HEK293T (cell line): Measurements from ENCODE around the gene TMTC4.

Experiments
- CTCF ChIA-PET: fragments of 350-600 bp; formaldehyde crosslinking; extraction: SDS; loops from one replicate; lab custom pipeline; 2021; ENCODE audit warnings: antibody characterized with exemption, inconsistent platforms; lab: Yijun Ruan, JAX
- POLR2A ChIA-PET: fragments of 350-600 bp; formaldehyde crosslinking; extraction: SDS; loops from one replicate; lab custom pipeline; 2020; ENCODE audit warnings: antibody characterized with exemption, inconsistent platforms; lab: Yijun Ruan, JAX
- DNase-seq: peaks from one replicate; pipeline ENCODE4 v3.0.0; 2012; ENCODE audit warnings: mixed read lengths; ENCODE audit errors: extremely low spot score
- ARNT ChIP-seq: fragments of 450-650 bp; IDR thresholded peaks from 2 replicates; pipeline ENCODE4 v1.6.1; 2017; ENCODE audit warnings: mild to moderate bottlenecking
- BHLHE40 ChIP-seq: fragments of 450-650 bp; IDR thresholded peaks from 2 replicates; pipeline ENCODE4 v1.6.1; 2016; ENCODE audit warnings: mild to moderate bottlenecking, moderate library complexity, borderline replicate concordance
- CTBP1 ChIP-seq: fragments of 450-650 bp; IDR thresholded peaks from 2 replicates; pipeline ENCODE4 v1.6.1; 2016; ENCODE audit warnings: borderline replicate concordance
- ELF4 ChIP-seq: fragments of 450-650 bp; IDR thresholded peaks from 2 replicates; pipeline ENCODE4 v1.6.1; 2017; ENCODE audit warnings: antibody characterized with exemption
- FOXA1 ChIP-seq: fragments of 450-650 bp; IDR thresholded peaks from 2 replicates; pipeline ENCODE4 v1.6.1; 2016; ENCODE audit warnings: mild to moderate bottlenecking
- FOXK2 ChIP-seq: fragments of 450-650 bp; IDR thresholded peaks from 2 replicates; pipeline ENCODE4 v1.6.1; 2016; ENCODE audit warnings: mild to moderate bottlenecking
- FOXM1 ChIP-seq: fragments of 450-650 bp; IDR thresholded peaks from 2 replicates; pipeline ENCODE4 v1.6.1; 2017; ENCODE audit warnings: mild to moderate bottlenecking, borderline replicate concordance
- HDGF ChIP-seq: fragments of 450-650 bp; IDR thresholded peaks from 2 replicates; pipeline ENCODE4 v1.6.1; 2017; ENCODE audit warnings: antibody characterized with exemption, borderline replicate concordance
- L3MBTL2 ChIP-seq: fragments of 450-650 bp; conservative IDR thresholded peaks from 2 replicates; pipeline ENCODE4 v1.6.1; 2016; ENCODE audit warnings: mild to moderate bottlenecking
- LEF1 ChIP-seq: fragments of 450-650 bp; IDR thresholded peaks from 2 replicates; pipeline ENCODE4 v1.6.1; 2017; ENCODE audit warnings: mild to moderate bottlenecking, borderline replicate concordance
- NFRKB ChIP-seq: fragments of 450-650 bp; IDR thresholded peaks from 2 replicates; pipeline ENCODE4 v1.6.1; 2016; ENCODE audit warnings: mild to moderate bottlenecking, moderate library complexity
- SP1 ChIP-seq: fragments of 450-650 bp; IDR thresholded peaks from 2 replicates; pipeline ENCODE4 v1.6.1; 2017
- SUZ12 ChIP-seq: fragments of 450-650 bp; IDR thresholded peaks from 2 replicates; pipeline ENCODE4 v1.6.1; 2016; ENCODE audit warnings: mild to moderate bottlenecking
- TARDBP ChIP-seq: fragments of 450-650 bp; IDR thresholded peaks from 2 replicates; pipeline ENCODE4 v1.6.1; 2016
- ZNF384 ChIP-seq: fragments of 450-650 bp; IDR thresholded peaks from 2 replicates; pipeline ENCODE4 v1.6.1; 2016
- TF ChIP-seq, protein P1 (sequence below): fragments of 450-650 bp; IDR thresholded peaks from 2 replicates; pipeline ENCODE4 v1.6.1; 2016

The TMTC4 gene

DNA sequence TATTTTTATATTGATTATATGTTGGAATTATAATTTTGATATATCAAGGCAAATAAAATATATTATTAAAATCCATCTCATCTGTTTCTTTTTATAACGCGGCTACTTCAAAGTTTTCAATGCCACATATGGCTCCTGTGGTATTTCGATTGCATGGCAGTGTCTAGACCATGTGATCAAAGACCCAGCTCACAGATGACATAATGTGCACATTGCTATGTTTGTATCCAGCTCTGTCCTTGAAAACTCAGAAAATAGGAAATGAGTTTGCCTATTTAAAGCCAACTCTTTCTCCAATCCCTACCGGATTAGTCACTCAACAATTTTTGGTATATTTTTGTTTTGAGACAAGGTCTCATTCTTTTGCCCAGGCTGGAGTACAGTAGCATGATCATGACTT lies 26.2 kb downstream of the TMTC4 start:
- no peak for TF ChIP-seq FOXA1
- TF ChIP-seq FOXM1: no peak
- no peak for TF ChIP-seq SP1
- no peak for TF ChIP-seq BHLHE40
- TF ChIP-seq ELF4: no peak
- no peak for TF ChIP-seq ZNF384
- no peak for TF ChIP-seq LEF1
- no peak for TF ChIP-seq SUZ12
- TF ChIP-seq ARNT: no peak
- no peak for TF ChIP-seq CTBP1
- TF ChIP-seq FOXK2: no peak
- TF ChIP-seq TARDBP: no peak
- TF ChIP-seq, protein P1, sequence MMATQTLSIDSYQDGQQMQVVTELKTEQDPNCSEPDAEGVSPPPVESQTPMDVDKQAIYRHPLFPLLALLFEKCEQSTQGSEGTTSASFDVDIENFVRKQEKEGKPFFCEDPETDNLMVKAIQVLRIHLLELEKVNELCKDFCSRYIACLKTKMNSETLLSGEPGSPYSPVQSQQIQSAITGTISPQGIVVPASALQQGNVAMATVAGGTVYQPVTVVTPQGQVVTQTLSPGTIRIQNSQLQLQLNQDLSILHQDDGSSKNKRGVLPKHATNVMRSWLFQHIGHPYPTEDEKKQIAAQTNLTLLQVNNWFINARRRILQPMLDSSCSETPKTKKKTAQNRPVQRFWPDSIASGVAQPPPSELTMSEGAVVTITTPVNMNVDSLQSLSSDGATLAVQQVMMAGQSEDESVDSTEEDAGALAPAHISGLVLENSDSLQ: no peak
- no peak for TF ChIP-seq NFRKB
- no peak for TF ChIP-seq L3MBTL2
- ChIA-PET CTCF (no interaction called here), POLR2A (no interaction called here)
- DNase-seq: no peak

DNA sequence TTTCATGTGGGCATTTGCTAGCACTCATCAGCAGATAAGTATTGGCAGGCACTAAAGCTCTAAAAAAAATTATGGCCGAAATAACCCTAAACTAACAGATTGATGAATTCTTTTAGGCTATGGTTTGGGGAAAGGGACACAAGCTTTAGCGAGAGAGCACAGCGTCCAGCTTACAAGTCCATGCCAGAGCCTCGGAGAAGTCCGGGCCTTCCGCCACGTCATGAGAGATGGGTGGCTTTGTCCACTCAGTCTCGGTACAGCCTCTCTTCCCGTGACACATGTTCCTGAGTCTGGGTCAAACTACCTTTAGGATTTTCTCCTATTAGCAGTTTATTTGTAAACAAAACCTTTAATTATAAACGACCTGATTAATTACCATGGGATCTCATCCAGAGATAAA lies 27.7 kb downstream of the TMTC4 start:
- CTCF ChIA-PET: interaction anchor here (0.7 to 1.3 kb wide), 2 partner anchors 10 to 129 kb away, joined by 3 to 4 read pairs; no protein-coding TSS in a partner anchor
- DNase-seq: no peak
- TF ChIP-seq ZNF384: no peak
- no peak for TF ChIP-seq NFRKB
- TF ChIP-seq CTBP1: no peak
- TF ChIP-seq LEF1: no peak
- TF ChIP-seq ELF4: no peak
- no peak for TF ChIP-seq ARNT
- no peak for TF ChIP-seq L3MBTL2
- no peak for TF ChIP-seq SP1
- POLR2A ChIA-PET: no interaction called here

DNA sequence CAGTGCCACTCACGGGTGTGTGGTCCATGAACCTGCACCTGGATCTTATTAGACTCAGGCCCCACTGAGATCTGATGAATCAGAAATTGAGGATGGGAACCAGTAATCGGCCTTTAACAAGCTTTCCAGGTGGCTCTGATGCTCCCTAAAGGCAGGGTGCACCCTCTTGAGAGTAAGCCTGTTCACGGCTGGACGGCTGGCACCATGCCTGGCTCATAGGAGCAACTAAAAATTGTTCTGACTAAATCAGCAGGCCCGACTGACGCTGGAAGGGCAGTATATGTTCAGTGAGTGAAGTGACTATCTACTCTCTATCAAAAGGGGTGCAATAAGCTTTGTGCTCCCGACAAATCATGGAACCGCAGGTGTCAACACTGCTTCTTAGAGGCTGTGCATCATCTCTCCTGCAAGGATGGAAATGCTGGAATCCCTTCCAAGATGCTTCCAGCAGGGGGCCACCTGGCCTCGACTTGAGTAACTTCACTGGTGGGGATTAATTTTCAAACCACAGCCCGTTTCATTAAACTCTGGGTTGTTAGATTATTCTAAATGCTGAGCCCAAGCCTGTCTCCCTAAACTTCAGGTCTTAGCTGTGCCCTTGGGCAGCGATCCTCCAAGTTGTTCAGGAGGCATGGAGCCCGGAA lies 28.4 kb downstream of the TMTC4 start:
- CTCF ChIA-PET: interaction anchor here (0.7 to 1.3 kb wide), 2 partner anchors 10 to 130 kb away, joined by 3 to 4 read pairs; no protein-coding TSS in a partner anchor
- POLR2A ChIA-PET: no interaction called here
- DNase-seq: peak; percentile 9
- TF ChIP-seq, protein P1: no peak
- no peak for TF ChIP-seq CTBP1
- TF ChIP-seq HDGF: no peak
- TF ChIP-seq FOXA1: no peak
- TF ChIP-seq NFRKB: no peak
- no peak for TF ChIP-seq TARDBP
- no peak for TF ChIP-seq BHLHE40
- TF ChIP-seq L3MBTL2: no peak
- no peak for TF ChIP-seq ZNF384
- TF ChIP-seq LEF1: no peak
- TF ChIP-seq FOXK2: no peak
- TF ChIP-seq SP1: no peak
- TF ChIP-seq SUZ12: no peak
- no peak for TF ChIP-seq ARNT
- TF ChIP-seq FOXM1: no peak
- no peak for TF ChIP-seq ELF4

DNA sequence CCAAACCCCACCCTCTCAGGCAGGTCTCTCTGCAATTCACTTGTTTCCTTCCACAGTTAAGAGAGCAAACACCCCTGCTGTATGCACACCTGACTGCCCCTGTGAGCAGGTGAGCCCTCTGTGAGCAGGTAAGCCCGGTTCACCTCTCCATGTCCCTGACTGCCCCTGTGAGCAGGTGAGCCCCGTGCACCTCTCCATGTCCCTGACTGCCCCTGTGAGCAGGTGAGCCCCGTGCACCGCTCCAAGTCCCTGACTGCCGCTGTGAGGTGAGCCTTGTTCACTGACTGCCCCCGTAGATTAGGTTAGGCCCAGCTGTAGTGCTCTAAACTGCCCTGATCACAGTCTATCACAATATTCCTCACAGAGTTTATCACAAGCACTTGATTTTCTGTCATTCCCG lies 29.2 kb downstream of the TMTC4 start:
- ChIA-PET CTCF (no interaction called here), POLR2A (no interaction called here)
- DNase-seq: no peak

GRCh38 chr13:100644371-100644770 lies 30.2 kb downstream of the TMTC4 start:
- no peak for DNase-seq
- no peak for TF ChIP-seq FOXM1
- no peak for TF ChIP-seq ZNF384
- no peak for TF ChIP-seq ARNT
- TF ChIP-seq NFRKB: no peak
- no peak for TF ChIP-seq CTBP1
- no peak for TF ChIP-seq SP1
- TF ChIP-seq BHLHE40: no peak
- TF ChIP-seq LEF1: no peak
- TF ChIP-seq, protein P1: no peak
- no peak for TF ChIP-seq L3MBTL2
- no peak for TF ChIP-seq ELF4
- POLR2A ChIA-PET: no interaction called here
- CTCF ChIA-PET: interaction anchor here (0.6 kb wide), 2 partner anchors 49 to 347 kb away, joined by 4 read pairs; no protein-coding TSS in a partner anchor

More for the DNA sequence above, 29.2 kb downstream of the TMTC4 start:
- TF ChIP-seq LEF1 (no peak), ELF4 (no peak), CTBP1 (no peak), SUZ12 (no peak), L3MBTL2 (no peak), TARDBP (no peak), HDGF (no peak), FOXA1 (no peak), SP1 (no peak)

- TF ChIP-seq NFRKB: no peak
- no peak for TF ChIP-seq HDGF
- no peak for TF ChIP-seq ELF4
- TF ChIP-seq SP1: no peak
- TF ChIP-seq, protein P1: no peak
- TF ChIP-seq SUZ12: no peak
- ChIA-PET POLR2A (no interaction called here), CTCF (no interaction called here)
- DNase-seq: no peak
Observed at GRCh38 chr13:100637796-100638195, 36.8 kb downstream of the TMTC4 start.
